GM23338 (cell line): Measurements from ENCODE around the gene FBN2. TPM values are rescaled to one million over a fixed set of nuclear protein-coding genes. Genes with fewer than 3 reads are reported as not detected.

Source experiments
- ATAC-seq: fragments of 200-7000 bp; cut with Tn5 transposase; 3 replicates; pipeline ENCODE4 v1.9.1; 2020
- DNase-seq: peaks from one replicate; pipeline ENCODE4 v3.0.0-alpha.2; 2015; ENCODE audit warnings: low spot score
- H2AFZ ChIP-seq: fragments of 200-600 bp; sonication (generic); 2 replicates; pipeline ENCODE4 v1.8.0; 2016; ENCODE audit warnings: antibody characterized with exemption, mild to moderate bottlenecking, moderate library complexity
- H3F3A ChIP-seq: fragments of 200-600 bp; sonication (generic); replicated peaks from 2 replicates; pipeline ENCODE4 v1.8.0; 2017; ENCODE audit warnings: antibody characterized with exemption, mixed run types, low read depth
- H3K27ac ChIP-seq: fragments of 200-600 bp; sonication (generic); 2 replicates; pipeline ENCODE4 v1.6.1; 2016; ENCODE audit warnings: low read depth
- H3K27me3 ChIP-seq: fragments of 200-600 bp; sonication (generic); 2 replicates; pipeline ENCODE4 v1.8.0; 2016; ENCODE audit warnings: mild to moderate bottlenecking, mixed run types, moderate library complexity; ENCODE audit not compliant: insufficient read depth
- H3K36me3 ChIP-seq: fragments of 200-600 bp; sonication (generic); 2 replicates; pipeline ENCODE4 v1.8.0; 2016; ENCODE audit warnings: mild to moderate bottlenecking; ENCODE audit not compliant: insufficient read depth
- H3K4me1 ChIP-seq: fragments of 200-600 bp; sonication (generic); 2 replicates; pipeline ENCODE4 v1.8.0; 2016; ENCODE audit warnings: mild to moderate bottlenecking, moderate library complexity; ENCODE audit not compliant: insufficient read depth
- H3K4me2 ChIP-seq: fragments of 200-600 bp; sonication (generic); 2 replicates; pipeline ENCODE4 v1.7.1; 2017; ENCODE audit warnings: mixed run types
- H3K4me3 ChIP-seq: fragments of 200-600 bp; sonication (generic); 2 replicates; pipeline ENCODE4 v1.6.1; 2016; ENCODE audit warnings: mixed run types
- H3K79me2 ChIP-seq: fragments of 200-600 bp; sonication (generic); replicated peaks from 2 replicates; pipeline ENCODE4 v1.8.0; 2017; ENCODE audit warnings: mild to moderate bottlenecking; ENCODE audit not compliant: insufficient read depth
- H3K9me2 ChIP-seq: fragments of 200-600 bp; sonication (generic); 2 replicates; pipeline ENCODE4 v1.8.0; 2017; ENCODE audit not compliant: insufficient read depth
- H4K20me1 ChIP-seq: fragments of 200-600 bp; sonication (generic); replicated peaks from 2 replicates; pipeline ENCODE4 v1.8.0; 2017; ENCODE audit warnings: mild to moderate bottlenecking; ENCODE audit not compliant: insufficient read depth
- H3K27ac Mint-ChIP-seq: 2 replicates; pipeline ENCODE4 v1.8.0; 2020; ENCODE audit warnings: inconsistent platforms, mild to moderate bottlenecking, moderate library complexity, mixed read lengths
- H3K27me3 Mint-ChIP-seq: 3 replicates; pipeline ENCODE4 v1.8.0; 2022; ENCODE audit warnings: low read depth, mild to moderate bottlenecking, moderate library complexity, mixed read lengths, inconsistent platforms; ENCODE audit not compliant: insufficient read depth, poor library complexity
- H3K36me3 Mint-ChIP-seq: 3 replicates; pipeline ENCODE4 v1.8.0; 2021; ENCODE audit warnings: low read depth, mild to moderate bottlenecking, inconsistent platforms, moderate library complexity, mixed read lengths
- H3K4me1 Mint-ChIP-seq: 3 replicates; pipeline ENCODE4 v1.8.0; 2020; ENCODE audit warnings: mild to moderate bottlenecking, inconsistent platforms, mixed read lengths
- H3K4me3 Mint-ChIP-seq: 3 replicates; pipeline ENCODE4 v1.8.0; 2021; ENCODE audit warnings: moderate library complexity, mild to moderate bottlenecking, inconsistent platforms, mixed read lengths
- H3K9me3 Mint-ChIP-seq: 3 replicates; pipeline ENCODE4 v1.8.0; 2020; ENCODE audit warnings: moderate library complexity, mild to moderate bottlenecking, inconsistent platforms, mixed read lengths
- EZH2phosphoT487 ChIP-seq: fragments of 200-600 bp; sonication (generic); IDR thresholded peaks from one replicate; pipeline ENCODE4 v1.8.1; 2018; ENCODE audit warnings: antibody characterized with exemption; ENCODE audit not compliant: unreplicated experiment
- JUNB ChIP-seq: IDR thresholded peaks from one replicate; pipeline ENCODE4 v1.6.1; 2016; ENCODE audit warnings: antibody characterized with exemption; ENCODE audit not compliant: unreplicated experiment
- NANOG ChIP-seq: IDR thresholded peaks from 2 replicates; pipeline ENCODE4 v1.6.1; 2016; ENCODE audit warnings: antibody characterized with exemption, borderline replicate concordance
- POLR2AphosphoS5 ChIP-seq: IDR thresholded peaks from 2 replicates; pipeline ENCODE4 v1.6.1; 2016; ENCODE audit warnings: antibody characterized with exemption, low read depth
- REST ChIP-seq: IDR thresholded peaks from one replicate; pipeline ENCODE4 v1.6.1; 2018; ENCODE audit warnings: antibody characterized with exemption; ENCODE audit not compliant: unreplicated experiment
- ZNF114 ChIP-seq: fragments of 250-450 bp; sonication (Bioruptor Pico); IDR thresholded peaks from 2 replicates; pipeline ENCODE4 v1.5.0; 2020; ENCODE audit warnings: mild to moderate bottlenecking, moderate library complexity
- ZNF462 ChIP-seq: fragments of 250-450 bp; sonication (Bioruptor Pico); IDR thresholded peaks from 2 replicates; pipeline ENCODE4 v1.5.0; 2020; ENCODE audit warnings: mild to moderate bottlenecking, moderate library complexity
- polyA plus RNA-seq: library from polyadenylated mRNA; unstranded; fragments of >200 nt; fragmentation: Nextera tagmentation; extraction: Ambion mirVana; gene quantifications from 2 replicates; pipeline ENCODE4 v1.2.1, GENCODE V29; 2016
- total RNA-seq: library from RNA; depleted of rRNA; stranded (reverse); fragments of >200 nt; shearing (Covaris generic); gene quantifications from 2 replicates; pipeline ENCODE4 v1.2.3, GENCODE V29; 2014
- TF ChIP-seq, protein P1 (sequence below), 2 experiments: fragments of 200-600 bp in 1 of 2; sonication (generic) in 1 of 2; conservative IDR thresholded peaks; 2 replicates each; pipeline versions ENCODE4 v1.5.1 to v1.6.1; 2016 to 2017; ENCODE audit warnings: antibody characterized with exemption in 2 of 2, low read depth in 2 of 2, mild to moderate bottlenecking in 2 of 2, moderate library complexity in 1 of 2

Gene FBN2
- total and polyA plus RNA-seq, 2 experiments from 2014 or later, result 2.6 to 13.6 TPM

DNA sequence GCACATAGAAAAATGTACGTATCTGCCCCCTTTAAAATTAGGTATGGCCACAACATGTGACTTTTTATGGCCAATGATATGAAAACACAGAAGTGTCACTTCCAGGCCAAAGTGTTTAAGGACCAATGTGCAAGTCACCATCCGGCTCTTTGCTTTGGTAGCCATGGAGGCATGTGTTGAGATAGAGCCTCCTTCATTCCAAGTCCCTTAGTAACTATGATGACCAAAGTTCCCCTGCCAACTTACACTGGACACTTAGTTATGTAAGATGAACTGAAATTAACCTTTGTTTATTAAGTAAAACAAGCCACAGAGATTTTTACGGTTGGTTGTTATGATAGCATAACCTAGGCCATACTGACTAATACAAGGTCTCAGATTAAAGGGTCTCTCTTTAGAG is 51.0 kb downstream of the FBN2 start:
- Histone ChIP-seq H3F3A (no peaks in the 10 kb centered on the region), H4K20me1 (no peaks in the 10 kb centered on the region), H2AFZ (no peak overlapping the region), H3K4me2 (no peak overlapping the region), H3K27ac (no peak overlapping the region), H3K9me2 (peaks cover 3% of the 10 kb centered on the region; the same call in 1 of the 2 replicates), H3K79me2 (no peaks in the 10 kb centered on the region), H3K4me3 (no peak overlapping the region), H3K36me3 (no peaks in the 10 kb centered on the region), H3K27me3 (no peaks in the 10 kb centered on the region), H3K4me1 (no peaks in the 10 kb centered on the region)
- ATAC-seq, result no peak
- Mint-ChIP-seq H3K4me1 (peaks cover 5% of the 10 kb centered on the region; the same call in 2 of the 3 replicates), H3K4me3 (no peak overlapping the region), H3K36me3 (no peaks in the 10 kb centered on the region), H3K9me3 (no peaks in the 10 kb centered on the region), H3K27me3 (no peaks in the 10 kb centered on the region), H3K27ac (no peak overlapping the region)
- no peak for TF ChIP-seq REST
- DNase-seq, result no peak

GRCh38 chr5:128483738-128484137 is 54.3 kb downstream of the FBN2 start:
- Histone ChIP-seq H3K27ac (no peak overlapping the region), H4K20me1 (no peaks in the 10 kb centered on the region), H3K79me2 (no peaks in the 10 kb centered on the region), H3K27me3 (no peaks in the 10 kb centered on the region), H3K4me3 (no peak overlapping the region), H3K4me2 (no peak overlapping the region), H3K9me2 (peaks cover 3% of the 10 kb centered on the region; the same call in 1 of the 2 replicates), H3F3A (no peaks in the 10 kb centered on the region), H3K36me3 (no peaks in the 10 kb centered on the region), H2AFZ (no peak overlapping the region), H3K4me1 (no peaks in the 10 kb centered on the region)
- no peaks in the 10 kb centered on the region for H3K9me3 Mint-ChIP-seq
- H3K4me3 Mint-ChIP-seq, result no peak overlapping the region
- no peaks in the 10 kb centered on the region for H3K4me1 Mint-ChIP-seq
- ATAC-seq (no peak), DNase-seq (no peak)
- no peak overlapping the region for H3K27ac Mint-ChIP-seq
- peaks cover 2% of the 10 kb centered on the region for H3K27me3 Mint-ChIP-seq
- H3K36me3 Mint-ChIP-seq, result no peaks in the 10 kb centered on the region
- TF ChIP-seq EZH2phosphoT487, result no peak
- TF ChIP-seq POLR2AphosphoS5, result no peak
- no peak for TF ChIP-seq NANOG
- no peak for TF ChIP-seq JUNB
- TF ChIP-seq ZNF114 (CRISPR knock-in tag), result no peak
- no peak for TF ChIP-seq ZNF462 (CRISPR knock-in tag)
- TF ChIP-seq, protein P1, sequence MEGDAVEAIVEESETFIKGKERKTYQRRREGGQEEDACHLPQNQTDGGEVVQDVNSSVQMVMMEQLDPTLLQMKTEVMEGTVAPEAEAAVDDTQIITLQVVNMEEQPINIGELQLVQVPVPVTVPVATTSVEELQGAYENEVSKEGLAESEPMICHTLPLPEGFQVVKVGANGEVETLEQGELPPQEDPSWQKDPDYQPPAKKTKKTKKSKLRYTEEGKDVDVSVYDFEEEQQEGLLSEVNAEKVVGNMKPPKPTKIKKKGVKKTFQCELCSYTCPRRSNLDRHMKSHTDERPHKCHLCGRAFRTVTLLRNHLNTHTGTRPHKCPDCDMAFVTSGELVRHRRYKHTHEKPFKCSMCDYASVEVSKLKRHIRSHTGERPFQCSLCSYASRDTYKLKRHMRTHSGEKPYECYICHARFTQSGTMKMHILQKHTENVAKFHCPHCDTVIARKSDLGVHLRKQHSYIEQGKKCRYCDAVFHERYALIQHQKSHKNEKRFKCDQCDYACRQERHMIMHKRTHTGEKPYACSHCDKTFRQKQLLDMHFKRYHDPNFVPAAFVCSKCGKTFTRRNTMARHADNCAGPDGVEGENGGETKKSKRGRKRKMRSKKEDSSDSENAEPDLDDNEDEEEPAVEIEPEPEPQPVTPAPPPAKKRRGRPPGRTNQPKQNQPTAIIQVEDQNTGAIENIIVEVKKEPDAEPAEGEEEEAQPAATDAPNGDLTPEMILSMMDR (conservative IDR thresholded peaks at IDR 0.05; ENCODE audit: low read depth in 2 of 2), result no peak
